ENCODE measurements around the gene WASHC1. TPM values are rescaled to one million over a fixed set of nuclear protein-coding genes. Genes with fewer than 3 reads are reported as not detected.
"Not testable (repeated sequence)": the region's sequence is repeated elsewhere in the genome, so short reads cannot be mapped to it uniquely, and the experiment has no call there.

Gene WASHC1
- total RNA-seq, 2 donors from 2014 or later: 11.8 to 21.2 TPM

DNA sequence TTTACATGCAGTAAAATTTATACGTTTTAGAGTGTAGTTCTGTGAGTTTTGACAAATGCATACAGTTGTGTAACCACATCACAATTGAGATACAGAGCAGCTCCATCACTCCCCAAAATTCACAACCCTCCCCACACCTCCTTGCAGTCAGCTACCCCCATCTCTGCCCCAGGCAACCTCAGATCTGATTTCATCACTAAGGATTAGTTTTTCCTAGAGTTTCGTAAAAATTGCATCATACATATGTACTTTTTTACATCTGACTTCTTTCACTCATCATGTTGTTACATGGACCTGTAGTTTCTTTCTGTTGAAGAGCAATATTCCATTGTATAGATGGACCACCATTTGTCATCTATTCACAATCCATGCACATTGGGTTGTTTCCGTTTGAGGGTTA lies 14.4 kb upstream of the WASHC1 start:
- not testable (repeated sequence) for H3K4me3 Mint-ChIP-seq; H3K9me3 Mint-ChIP-seq; H3K4me1 Mint-ChIP-seq (ENCODE audit: low read depth); H3K36me3 Mint-ChIP-seq (ENCODE audit: insufficient read depth in 2 of 2); H3K27me3 Mint-ChIP-seq (ENCODE audit: low read depth); H3K27ac Mint-ChIP-seq; DNase-seq
- ATAC-seq (replicated peaks in 1 of 2): peak; percentile 25 to 45

DNA sequence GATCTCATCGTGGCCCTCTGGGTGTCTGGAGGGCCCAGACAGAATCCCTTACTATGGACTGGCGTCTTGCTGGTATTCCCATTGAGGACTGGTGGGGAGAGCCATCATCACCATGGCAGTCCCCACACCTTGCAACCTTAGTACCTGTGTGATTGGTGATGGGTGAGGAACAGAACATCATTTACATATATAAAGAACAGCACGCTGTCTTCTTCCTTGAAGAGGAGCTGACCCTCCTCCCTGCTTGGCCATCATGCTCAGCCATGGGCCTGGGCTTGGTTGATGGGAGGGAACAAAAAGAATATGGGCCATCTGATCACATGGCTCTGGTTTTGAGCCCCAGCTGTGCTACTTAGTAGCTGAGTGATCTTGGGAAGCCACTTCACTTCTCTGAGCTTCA lies 13.9 kb upstream of the WASHC1 start:
- not testable (repeated sequence) for H3K9me3 Mint-ChIP-seq, DNase-seq, H3K4me3 Mint-ChIP-seq

DNA sequence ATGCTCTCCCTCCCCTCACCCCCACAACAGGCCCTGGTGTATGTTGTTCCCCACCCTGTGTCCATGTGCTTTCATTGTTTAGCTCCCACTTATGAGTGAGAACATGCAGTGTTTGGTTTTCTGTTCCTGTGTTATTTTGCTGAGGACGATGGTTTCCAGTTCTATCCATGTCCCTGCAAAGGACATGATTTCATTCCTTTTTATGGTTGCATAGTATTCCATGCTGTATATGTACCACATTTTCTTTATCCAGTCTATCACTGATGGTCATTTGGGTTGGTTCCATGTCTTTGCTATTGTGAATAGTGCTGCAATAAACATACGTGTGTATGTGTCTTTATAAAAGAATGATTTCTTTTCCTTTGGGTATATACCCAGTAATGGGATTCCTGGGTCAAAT lies 12.6 kb upstream of the WASHC1 start:
- not testable (repeated sequence) for H3K36me3 Mint-ChIP-seq (ENCODE audit: insufficient read depth in 2 of 2); H3K4me3 Mint-ChIP-seq; H3K4me1 Mint-ChIP-seq (ENCODE audit: low read depth); ATAC-seq (replicated peaks in 1 of 2); DNase-seq; H3K27ac Mint-ChIP-seq; H3K9me3 Mint-ChIP-seq; H3K27me3 Mint-ChIP-seq (ENCODE audit: low read depth)

More for the DNA sequence above, 13.9 kb upstream of the WASHC1 start:
- H3K27me3 Mint-ChIP-seq (ENCODE audit: low read depth); H3K27ac Mint-ChIP-seq; H3K4me1 Mint-ChIP-seq (ENCODE audit: low read depth); ATAC-seq (replicated peaks in 1 of 2); H3K36me3 Mint-ChIP-seq (ENCODE audit: insufficient read depth in 2 of 2): not testable (repeated sequence)

DNA sequence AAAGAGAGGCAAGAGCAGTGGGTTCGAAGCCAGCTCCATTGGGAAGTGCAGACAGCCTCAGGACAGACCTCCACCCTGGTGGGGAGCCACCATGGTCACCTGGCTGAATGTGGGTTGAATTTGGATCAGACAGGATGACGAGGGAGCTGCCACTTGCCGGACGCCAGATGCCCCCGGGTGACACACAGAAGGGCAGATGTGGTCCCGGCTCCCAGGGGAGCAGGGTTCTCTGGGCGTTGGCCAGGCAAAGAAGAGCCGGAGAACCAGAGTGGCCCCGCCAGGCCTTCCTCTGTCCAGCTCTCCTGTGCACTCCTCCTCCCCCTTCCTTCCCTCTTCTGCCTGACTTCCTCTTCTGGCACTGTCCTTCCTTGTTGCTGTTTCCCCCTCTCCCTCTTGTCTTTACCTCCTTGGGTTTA lies 12.0 kb upstream of the WASHC1 start:
- not testable (repeated sequence) for H3K27ac Mint-ChIP-seq; H3K27me3 Mint-ChIP-seq (ENCODE audit: low read depth); ATAC-seq (replicated peaks in 1 of 2); H3K36me3 Mint-ChIP-seq (ENCODE audit: insufficient read depth in 2 of 2); H3K4me1 Mint-ChIP-seq (ENCODE audit: low read depth); H3K9me3 Mint-ChIP-seq; H3K4me3 Mint-ChIP-seq; DNase-seq

DNA sequence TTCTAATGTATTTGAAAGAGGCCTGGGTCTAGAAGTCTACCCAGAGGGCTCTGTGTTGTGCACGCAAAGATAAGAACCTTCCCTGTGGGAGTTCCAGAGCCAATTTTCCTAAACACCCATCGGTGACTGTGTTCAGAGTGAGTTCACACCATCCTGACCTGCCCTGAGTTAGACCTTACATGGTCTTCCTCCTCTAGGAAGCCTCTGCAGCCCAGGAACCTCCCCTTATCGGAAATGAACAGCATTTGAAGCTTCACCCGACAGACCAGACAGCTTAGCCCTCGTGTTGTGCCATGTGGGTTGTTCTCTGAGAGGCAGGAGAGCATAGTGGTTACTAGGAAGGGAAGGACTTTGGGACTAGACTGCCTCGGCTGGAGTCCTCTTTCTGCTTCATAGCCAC lies 3.1 kb upstream of the WASHC1 start:
- not testable (repeated sequence) for H3K27ac Mint-ChIP-seq; H3K4me1 Mint-ChIP-seq (ENCODE audit: low read depth); DNase-seq; H3K36me3 Mint-ChIP-seq (ENCODE audit: insufficient read depth in 2 of 2); H3K27me3 Mint-ChIP-seq (ENCODE audit: low read depth); ATAC-seq (replicated peaks in 1 of 2); H3K9me3 Mint-ChIP-seq; H3K4me3 Mint-ChIP-seq

DNA sequence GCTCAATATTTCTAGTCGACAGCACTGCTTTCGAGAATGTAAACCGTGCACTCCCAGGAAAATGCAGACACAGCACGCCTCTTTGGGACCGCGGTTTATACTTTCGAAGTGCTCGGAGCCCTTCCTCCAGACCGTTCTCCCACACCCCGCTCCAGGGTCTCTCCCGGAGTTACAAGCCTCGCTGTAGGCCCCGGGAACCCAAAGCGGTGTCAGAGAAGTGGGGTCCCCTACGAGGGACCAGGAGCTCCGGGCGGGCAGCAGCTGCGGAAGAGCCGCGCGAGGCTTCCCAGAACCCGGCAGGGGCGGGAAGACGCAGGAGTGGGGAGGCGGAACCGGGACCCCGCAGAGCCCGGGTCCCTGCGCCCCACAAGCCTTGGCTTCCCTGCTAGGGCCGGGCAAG lies 481 bp downstream of the WASHC1 start:
- H3K4me3 Mint-ChIP-seq; H3K27ac Mint-ChIP-seq; ATAC-seq (replicated peaks in 1 of 2); H3K9me3 Mint-ChIP-seq; H3K4me1 Mint-ChIP-seq (ENCODE audit: low read depth); DNase-seq; H3K27me3 Mint-ChIP-seq (ENCODE audit: low read depth); H3K36me3 Mint-ChIP-seq (ENCODE audit: insufficient read depth in 2 of 2): not testable (repeated sequence)

DNA sequence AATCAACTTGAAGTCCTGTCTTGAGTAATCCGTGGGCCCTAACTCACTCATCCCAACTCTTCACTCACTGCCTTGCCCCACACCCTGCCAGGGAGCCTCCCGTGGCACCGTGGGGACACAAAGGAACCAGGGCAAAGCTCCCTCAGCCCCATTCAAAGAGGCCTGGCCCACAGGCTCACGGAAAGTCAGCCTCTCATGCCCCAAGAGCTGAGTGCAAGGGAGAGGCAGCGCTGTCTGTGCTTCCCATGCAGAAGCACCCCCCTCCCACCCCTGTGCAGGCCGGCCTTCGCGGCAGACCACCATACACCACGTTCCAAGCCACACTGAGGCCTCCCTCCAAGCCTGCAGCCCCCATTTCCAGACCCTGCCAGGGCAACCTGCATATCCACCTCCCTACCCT lies 7.6 kb downstream of the WASHC1 start:
- ATAC-seq (replicated peaks in 1 of 2); H3K9me3 Mint-ChIP-seq; H3K27ac Mint-ChIP-seq; H3K27me3 Mint-ChIP-seq (ENCODE audit: low read depth); DNase-seq; H3K36me3 Mint-ChIP-seq (ENCODE audit: insufficient read depth in 2 of 2); H3K4me3 Mint-ChIP-seq; H3K4me1 Mint-ChIP-seq (ENCODE audit: low read depth): not testable (repeated sequence)

DNA sequence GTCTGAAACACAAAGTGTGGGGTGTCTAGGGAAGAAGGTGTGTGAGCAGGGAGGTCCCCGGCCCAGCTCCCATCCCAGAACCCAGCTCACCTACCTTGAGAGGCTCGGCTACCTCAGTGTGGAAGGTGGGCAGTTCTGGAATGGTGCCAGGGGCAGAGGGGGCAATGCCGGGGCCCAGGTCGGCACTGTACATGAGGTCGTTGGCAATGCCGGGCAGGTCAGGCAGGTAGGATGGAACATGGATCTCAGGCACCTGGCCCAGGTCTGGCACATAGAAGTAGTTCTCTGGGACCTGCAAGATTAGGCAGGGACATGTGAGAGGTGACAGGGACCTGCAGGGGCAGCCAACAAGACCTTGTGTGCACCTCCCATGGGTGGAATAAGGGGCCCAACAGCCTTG lies 12.4 kb downstream of the WASHC1 start:
- not testable (repeated sequence) for H3K4me3 Mint-ChIP-seq; DNase-seq; H3K27ac Mint-ChIP-seq; H3K36me3 Mint-ChIP-seq (ENCODE audit: insufficient read depth in 2 of 2); H3K9me3 Mint-ChIP-seq; H3K27me3 Mint-ChIP-seq (ENCODE audit: low read depth); ATAC-seq (replicated peaks in 1 of 2); H3K4me1 Mint-ChIP-seq (ENCODE audit: low read depth)

DNA sequence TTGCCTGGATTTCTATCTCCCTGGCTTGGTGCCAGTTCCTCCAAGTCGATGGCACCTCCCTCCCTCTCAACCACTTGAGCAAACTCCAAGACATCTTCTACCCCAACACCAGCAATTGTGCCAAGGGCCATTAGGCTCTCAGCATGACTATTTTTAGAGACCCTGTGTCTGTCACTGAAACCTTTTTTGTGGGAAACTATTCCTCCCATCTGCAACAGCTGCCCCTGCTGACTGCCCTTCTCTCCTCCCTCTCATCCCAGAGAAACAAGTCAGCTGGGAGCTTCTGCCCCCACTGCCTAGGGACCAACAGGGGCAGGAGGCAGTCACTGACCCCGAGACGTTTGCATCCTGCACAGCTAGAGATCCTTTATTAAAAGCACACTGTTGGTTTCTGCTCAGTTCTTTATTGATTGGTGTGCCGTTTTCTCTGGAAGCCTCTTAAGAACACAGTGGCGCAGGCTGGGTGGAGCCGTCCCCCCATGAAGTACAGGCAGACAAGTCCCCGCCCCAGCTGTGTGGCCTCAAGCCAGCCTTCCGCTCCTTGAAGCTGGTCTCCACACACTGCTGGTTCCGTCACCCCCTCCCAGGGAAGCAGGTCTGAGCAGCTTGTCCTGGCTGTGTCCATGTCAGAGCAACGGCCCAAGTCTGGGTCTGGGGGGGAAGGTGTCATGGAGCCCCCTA lies 15.0 kb downstream of the WASHC1 start:
- not testable (repeated sequence) for H3K4me3 Mint-ChIP-seq; H3K4me1 Mint-ChIP-seq (ENCODE audit: low read depth); DNase-seq; H3K9me3 Mint-ChIP-seq; ATAC-seq (replicated peaks in 1 of 2); H3K27ac Mint-ChIP-seq; H3K36me3 Mint-ChIP-seq (ENCODE audit: insufficient read depth in 2 of 2); H3K27me3 Mint-ChIP-seq (ENCODE audit: low read depth)

DNA sequence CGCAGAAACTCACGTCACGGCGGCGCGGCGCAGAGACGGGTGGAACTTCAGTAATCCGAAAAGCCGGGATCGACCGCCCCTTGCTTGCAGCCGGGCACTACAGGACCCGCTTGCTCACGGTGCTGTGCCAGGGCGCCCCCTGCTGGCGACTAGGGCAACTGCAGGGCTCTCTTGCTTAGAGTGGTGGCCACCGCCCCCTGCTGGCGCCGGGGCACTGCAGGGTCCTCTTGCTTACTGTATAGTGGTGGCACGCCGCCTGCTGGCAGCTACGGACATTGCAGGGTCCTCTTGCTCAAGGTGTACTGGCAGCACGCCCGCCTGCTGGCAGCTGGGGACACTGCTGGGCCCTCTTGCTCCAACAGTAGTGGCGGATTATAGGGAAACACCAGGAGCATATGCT lies 18.1 kb downstream of the WASHC1 start:
- not testable (repeated sequence) for H3K9me3 Mint-ChIP-seq; H3K4me1 Mint-ChIP-seq (ENCODE audit: low read depth); ATAC-seq (replicated peaks in 1 of 2); H3K36me3 Mint-ChIP-seq (ENCODE audit: insufficient read depth in 2 of 2); H3K27me3 Mint-ChIP-seq (ENCODE audit: low read depth); H3K27ac Mint-ChIP-seq; H3K4me3 Mint-ChIP-seq
- DNase-seq: peak; percentile 86 to 94

DNA sequence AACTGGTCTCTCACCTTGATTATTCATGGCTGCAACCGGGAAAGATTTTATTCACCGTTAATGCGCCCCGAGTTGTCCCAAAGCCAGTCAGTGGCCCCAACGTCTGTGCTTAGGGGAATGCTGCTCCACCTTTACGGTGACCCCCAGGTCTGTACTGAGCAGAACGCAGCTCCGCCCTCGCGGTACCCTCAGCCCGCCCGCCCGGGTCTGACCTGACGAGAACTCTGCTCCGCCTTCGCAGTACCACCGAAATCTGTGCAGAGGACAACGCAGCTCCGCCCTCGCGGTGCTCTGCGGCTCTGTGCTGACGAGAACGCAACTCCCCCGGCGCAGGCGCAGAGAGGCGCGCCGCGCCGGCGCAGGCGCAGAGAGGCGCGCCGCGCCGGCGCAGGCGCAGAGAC lies 18.6 kb downstream of the WASHC1 start:
- not testable (repeated sequence) for H3K9me3 Mint-ChIP-seq; H3K4me3 Mint-ChIP-seq; ATAC-seq (replicated peaks in 1 of 2); H3K27me3 Mint-ChIP-seq (ENCODE audit: low read depth); H3K36me3 Mint-ChIP-seq (ENCODE audit: insufficient read depth in 2 of 2); H3K27ac Mint-ChIP-seq; H3K4me1 Mint-ChIP-seq (ENCODE audit: low read depth)
- DNase-seq: peak in 1 of 2 donors; percentile 1

DNA sequence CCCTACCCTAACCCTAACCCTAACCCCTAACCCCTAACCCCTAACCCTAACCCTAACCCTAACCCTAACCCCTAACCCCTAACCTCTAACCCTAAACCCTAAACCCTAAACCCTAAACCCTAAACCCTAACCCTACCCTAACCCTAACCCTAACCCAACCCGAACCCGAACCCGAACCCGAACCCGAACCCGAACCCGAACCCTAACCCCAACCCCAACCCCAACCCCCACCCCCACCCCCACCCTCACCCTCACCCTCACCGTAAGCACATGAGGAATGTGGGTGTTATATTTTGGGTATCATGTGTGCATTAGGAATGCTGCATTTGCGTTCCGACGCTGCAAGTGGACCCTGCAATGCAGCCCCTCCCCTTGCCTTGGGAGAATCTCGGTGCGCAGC lies 19.0 kb downstream of the WASHC1 start:
- H3K36me3 Mint-ChIP-seq (ENCODE audit: insufficient read depth in 2 of 2); ATAC-seq (replicated peaks in 1 of 2); H3K27ac Mint-ChIP-seq; H3K9me3 Mint-ChIP-seq; H3K4me1 Mint-ChIP-seq (ENCODE audit: low read depth); H3K27me3 Mint-ChIP-seq (ENCODE audit: low read depth); H3K4me3 Mint-ChIP-seq; DNase-seq: not testable (repeated sequence)
